B cell (primary cell): ENCODE results near the gene SMTNL2. TPM values are rescaled to one million over a fixed set of nuclear protein-coding genes. Genes with fewer than 3 reads are reported as not detected.
"Not testable (repeated sequence)": the region's sequence is repeated elsewhere in the genome, so short reads cannot be mapped to it uniquely, and the experiment has no call there.

Experiments
- ATAC-seq: fragments of 200-7000 bp; cut with Tn5 transposase; one replicate; pipeline ENCODE4 v1.10.0; 2021; ENCODE audit warnings: low read depth, mild to moderate bottlenecking, moderate number of reproducible peaks, moderate library complexity
- CTCF ChIA-PET: fragments of 350-600 bp; sonication (Branson Sonifier 250); formaldehyde crosslinking; loops from one replicate; lab custom pipeline; 2021; ENCODE audit warnings: antibody characterized with exemption, inconsistent platforms; lab: Charles Lee
- POLR2A ChIA-PET: fragments of 350-600 bp; sonication (Branson Sonifier 250); formaldehyde crosslinking; loops from one replicate; lab custom pipeline; 2021; ENCODE audit warnings: antibody characterized with exemption; lab: Charles Lee
- DNase-seq: peaks from one replicate; pipeline ENCODE4 v3.0.0; 2013
- H2AFZ ChIP-seq: 2 replicates; pipeline ENCODE4 v1.6.1; 2012; ENCODE audit warnings: mild to moderate bottlenecking, low read depth, low read length; ENCODE audit not compliant: insufficient read depth, poor library complexity, severe bottlenecking
- H3K27ac ChIP-seq, 2 donors: 1 replicate in 1 of 2; 2 replicates in 1 of 2; pipeline ENCODE4 v1.5.1; 2012 to 2013; ENCODE audit warnings: low read length in 2 of 2, mild to moderate bottlenecking in 2 of 2, moderate library complexity in 1 of 2
- H3K27me3 ChIP-seq, 4 experiments: fragments of 200-600 bp in 1 of 4; sonication (generic) in 1 of 4; replicated peaks in 1 of 4; 1 replicate in 2 of 4; 2 replicates in 2 of 4; pipeline versions ENCODE4 v1.6.1 to v1.7.0; 2013 to 2016; ENCODE audit warnings: low read length in 3 of 4, mild to moderate bottlenecking in 2 of 4, mixed read lengths in 1 of 4, moderate library complexity in 1 of 4; ENCODE audit not compliant: insufficient read depth in 4 of 4, control insufficient read depth in 3 of 4; ENCODE audit errors: control extremely low read depth in 1 of 4
- H3K36me3 ChIP-seq, 2 experiments: replicated peaks in 1 of 2; 1 replicate in 1 of 2; 2 replicates in 1 of 2; pipeline versions ENCODE4 v1.6.1 to v1.7.1; 2013; ENCODE audit warnings: low read length in 1 of 2; ENCODE audit not compliant: insufficient read depth in 2 of 2, control insufficient read depth in 1 of 2; ENCODE audit errors: control extremely low read depth in 1 of 2, extremely low read depth in 1 of 2
- H3K4me1 ChIP-seq, 2 donors: fragments of 200-600 bp in 1 of 2; sonication (generic) in 1 of 2; 1 replicate in 1 of 2; 2 replicates in 1 of 2; pipeline versions ENCODE4 v1.5.1 to v1.6.1; 2013 to 2017; ENCODE audit warnings: low read length in 2 of 2; ENCODE audit not compliant: control insufficient read depth in 2 of 2, insufficient read depth in 2 of 2
- H3K4me2 ChIP-seq: replicated peaks from 2 replicates; pipeline ENCODE3; 2012; ENCODE audit warnings: mild to moderate bottlenecking, low read depth, low read length; ENCODE audit not compliant: poor library complexity, severe bottlenecking
- H3K4me3 ChIP-seq, 5 experiments: fragments of 200-600 bp in 1 of 5; sonication (generic) in 1 of 5; 1 replicate in 3 of 5; 2 replicates in 2 of 5; pipeline versions ENCODE4 v1.5.1 to v1.7.0; 2011 to 2016; ENCODE audit warnings: low read length in 4 of 5, mild to moderate bottlenecking in 4 of 5, low read depth in 2 of 5, control low read depth in 1 of 5, moderate library complexity in 1 of 5; ENCODE audit not compliant: insufficient read depth in 1 of 5; ENCODE audit errors: control extremely low read depth in 1 of 5, extremely low read depth in 1 of 5
- H3K79me2 ChIP-seq: fragments of 200-600 bp; sonication (generic); one replicate; pipeline ENCODE4 v1.6.0; 2016; ENCODE audit warnings: low read length; ENCODE audit not compliant: control insufficient read depth, insufficient read depth
- H3K9ac ChIP-seq: fragments of 200-600 bp; sonication (generic); 2 replicates; pipeline ENCODE4 v1.6.1; 2017; ENCODE audit warnings: mild to moderate bottlenecking, low read length, moderate library complexity
- H3K9me3 ChIP-seq, 3 donors: one replicate each; pipeline versions ENCODE4 v1.6.1 to v1.7.1; 2013; ENCODE audit warnings: low read length in 2 of 3; ENCODE audit not compliant: control insufficient read depth in 2 of 3, insufficient read depth in 1 of 3; ENCODE audit errors: control extremely low read depth in 1 of 3
- H4K20me1 ChIP-seq: 2 replicates; pipeline ENCODE4 v1.6.0; 2012; ENCODE audit warnings: mild to moderate bottlenecking, low read length; ENCODE audit not compliant: insufficient read depth, control insufficient read depth, poor library complexity, severe bottlenecking
- H3K27ac Mint-ChIP-seq: one replicate; pipeline ENCODE4 v1.8.0; 2021; ENCODE audit warnings: mixed read lengths
- H3K27me3 Mint-ChIP-seq: one replicate; pipeline ENCODE4 v1.8.0; 2021; ENCODE audit warnings: mixed read lengths
- H3K4me1 Mint-ChIP-seq: one replicate; pipeline ENCODE4 v1.8.0; 2021; ENCODE audit warnings: mixed read lengths
- H3K4me3 Mint-ChIP-seq: one replicate; pipeline ENCODE4 v1.8.0; 2021; ENCODE audit warnings: mixed read lengths
- H3K9me3 Mint-ChIP-seq: one replicate; pipeline ENCODE4 v1.8.0; 2022; ENCODE audit warnings: mixed read lengths; ENCODE audit not compliant: insufficient read depth
- EZH2 ChIP-seq: IDR thresholded peaks from 2 replicates; pipeline ENCODE4 v1.6.1; 2012; ENCODE audit warnings: borderline replicate concordance, low read depth, mild to moderate bottlenecking, moderate library complexity, low read length; ENCODE audit not compliant: insufficient read depth, poor library complexity, severe bottlenecking
- WGBS: methylation state at CpG from one replicate; pipeline ENCODE4 v1.1.5; 2013; ENCODE audit warnings: missing lambda C conversion rate; ENCODE audit not compliant: insufficient coverage; 5-methylcytosine and 5-hydroxymethylcytosine counted together
- intact Hi-C: fragments of 100-400 bp; cut with micrococcal nuclease; formaldehyde crosslinking; loops from one replicate; pipeline ENCODE4 v1.10.0; 2022
- polyA plus RNA-seq: library from polyadenylated mRNA; depleted of rRNA; stranded (reverse); fragments of >200 nt; gene quantifications from 2 replicates; pipeline ENCODE4 v1.2.3, GENCODE V29; 2012
- total RNA-seq, 2 donors: library from RNA; stranded (reverse); fragments of 120-200 nt in 1 of 2; gene quantifications; 1 replicate in 1 of 2; 2 replicates in 1 of 2; pipeline versions ENCODE4 v1.2.3 to v1.2.4, GENCODE V29; 2013 to 2022
- TF ChIP-seq, protein P1 (sequence below): fragments of 200-600 bp; IDR thresholded peaks from one replicate; pipeline ENCODE4 v1.8.0; 2022; ENCODE audit warnings: antibody characterized with exemption, mild to moderate bottlenecking

Gene SMTNL2
- total and polyA plus RNA-seq, 2 donors (not counting 1 experiment from before 2014, with no cell fraction given): not detected

DNA sequence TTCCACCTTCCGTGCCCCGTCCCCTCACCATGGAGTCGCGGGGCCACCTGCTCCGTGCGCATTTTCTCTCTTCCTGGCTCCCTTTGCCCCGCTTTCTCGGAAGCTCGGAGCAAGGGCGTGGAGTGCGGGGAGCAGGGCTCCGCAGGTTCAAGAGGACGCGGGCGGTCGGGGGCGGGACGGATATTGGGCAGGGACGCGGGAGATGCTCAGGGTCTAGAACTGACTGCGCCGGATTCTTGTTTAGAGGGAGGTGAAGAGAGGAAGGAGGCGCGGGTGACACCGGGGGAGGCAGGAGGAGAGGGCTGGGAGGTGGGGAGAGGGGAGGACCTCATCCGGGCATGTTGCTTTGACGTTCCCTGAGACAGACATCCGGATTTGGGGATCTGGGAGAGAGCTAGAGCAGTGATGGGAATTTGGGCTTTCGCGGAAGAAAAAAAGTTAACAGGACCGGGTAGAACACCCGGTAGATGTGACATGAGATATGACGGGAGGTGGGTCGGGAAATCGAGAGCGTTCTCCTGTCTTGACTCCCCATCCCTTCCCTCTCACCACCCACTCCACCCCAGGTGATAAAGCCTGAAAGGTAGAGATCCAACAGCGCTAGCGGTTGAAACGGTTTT, 56.4 kb downstream of the SMTNL2 start:
- H3K9me3 Mint-ChIP-seq, POLR2A ChIA-PET: not testable (repeated sequence)
- 2% methylated on average over 10 of the region's 39 CpGs for WGBS

DNA sequence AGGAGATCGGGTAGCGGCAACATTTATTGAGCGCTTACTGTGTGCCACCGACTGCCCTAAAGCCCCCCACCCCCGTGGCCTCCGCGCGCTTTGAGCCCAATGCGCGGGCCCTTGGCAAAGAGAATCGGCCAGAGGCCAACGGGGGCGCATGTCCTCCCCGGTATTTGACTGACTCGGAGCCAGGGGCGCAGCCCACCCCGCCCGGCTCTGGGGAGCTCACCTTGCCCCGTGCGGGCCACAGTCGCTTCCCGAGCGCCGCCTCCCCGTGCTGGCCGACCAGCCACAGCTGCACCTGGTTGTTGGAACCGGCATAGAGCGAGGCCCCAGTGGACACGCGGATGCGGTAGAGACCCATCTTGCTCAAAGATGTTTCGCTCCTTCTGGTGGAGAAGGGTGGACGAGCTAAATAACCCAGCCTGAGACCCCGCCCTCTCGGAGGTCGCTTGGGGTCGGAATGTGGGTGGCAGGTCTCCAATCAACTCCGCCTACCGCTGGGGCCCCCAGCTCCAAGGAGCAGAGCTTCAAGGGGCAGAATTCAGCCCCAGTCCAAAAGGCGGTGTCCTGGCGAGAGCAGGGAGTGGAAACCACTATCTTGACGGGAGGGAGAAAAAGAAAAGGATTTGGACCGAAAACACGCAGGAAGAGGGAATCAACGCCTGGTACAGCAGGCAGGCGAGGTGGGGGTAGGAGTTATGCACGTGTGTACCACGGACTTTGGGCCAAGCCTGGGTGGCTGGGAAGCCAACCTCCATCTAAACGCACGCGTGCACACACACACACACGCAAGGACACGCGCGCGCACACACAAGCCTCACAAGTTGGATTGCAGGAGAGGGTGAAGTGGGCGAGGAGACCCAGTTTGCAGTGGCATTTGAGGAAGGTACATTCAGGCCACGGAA, 57.2 kb downstream of the SMTNL2 start, which contains the start of gene ALOX15:
ALOX15 (minus strand) TSS at position 382 of the 899 bp plus-strand sequence; CDS start at position 355, 27 bp downstream.
- H4K20me1 ChIP-seq: no peaks in the 10 kb centered on the region
- TF ChIP-seq EZH2: peak; percentile 46
- TF ChIP-seq, protein P1, sequence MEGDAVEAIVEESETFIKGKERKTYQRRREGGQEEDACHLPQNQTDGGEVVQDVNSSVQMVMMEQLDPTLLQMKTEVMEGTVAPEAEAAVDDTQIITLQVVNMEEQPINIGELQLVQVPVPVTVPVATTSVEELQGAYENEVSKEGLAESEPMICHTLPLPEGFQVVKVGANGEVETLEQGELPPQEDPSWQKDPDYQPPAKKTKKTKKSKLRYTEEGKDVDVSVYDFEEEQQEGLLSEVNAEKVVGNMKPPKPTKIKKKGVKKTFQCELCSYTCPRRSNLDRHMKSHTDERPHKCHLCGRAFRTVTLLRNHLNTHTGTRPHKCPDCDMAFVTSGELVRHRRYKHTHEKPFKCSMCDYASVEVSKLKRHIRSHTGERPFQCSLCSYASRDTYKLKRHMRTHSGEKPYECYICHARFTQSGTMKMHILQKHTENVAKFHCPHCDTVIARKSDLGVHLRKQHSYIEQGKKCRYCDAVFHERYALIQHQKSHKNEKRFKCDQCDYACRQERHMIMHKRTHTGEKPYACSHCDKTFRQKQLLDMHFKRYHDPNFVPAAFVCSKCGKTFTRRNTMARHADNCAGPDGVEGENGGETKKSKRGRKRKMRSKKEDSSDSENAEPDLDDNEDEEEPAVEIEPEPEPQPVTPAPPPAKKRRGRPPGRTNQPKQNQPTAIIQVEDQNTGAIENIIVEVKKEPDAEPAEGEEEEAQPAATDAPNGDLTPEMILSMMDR: no peak
- peak; percentile 38 for DNase-seq
- H3K9ac ChIP-seq: no peak within 1 kb of the TSS
- H3K4me3 ChIP-seq: no peak within 1 kb of the TSS
- H3K4me1 ChIP-seq: peaks cover 28 to 32% of the 10 kb centered on the region in 2 donors
- CTCF ChIA-PET: no interaction called here
- no peak within 1 kb of the TSS for H3K27ac ChIP-seq
- no peaks in the 10 kb centered on the region for H3K79me2 ChIP-seq
- H3K36me3 ChIP-seq: no peaks in the 10 kb centered on the region
- intact Hi-C loops: no loop called here
- Mint-ChIP-seq H3K4me1 (peaks cover 27% of the 10 kb centered on the region), H3K9me3 (no peaks in the 10 kb centered on the region), H3K4me3 (no peak within 1 kb of the TSS), H3K27ac (peak within 1 kb of the TSS; percentile 11), H3K27me3 (peaks cover 50% of the 10 kb centered on the region)
- ATAC-seq: no peak
- H2AFZ ChIP-seq: no peak within 1 kb of the TSS
- WGBS: 13% methylated on average over 57 of the region's 58 CpGs
- H3K4me2 ChIP-seq: peak within 1 kb of the TSS; percentile 38
- H3K9me3 ChIP-seq: peaks cover 0 to 21% (median 0%) of the 10 kb centered on the region in 3 donors
- H3K27me3 ChIP-seq: peaks cover 0 to 54% (median 19%) of the 10 kb centered on the region in 4 experiments
- POLR2A ChIA-PET: no interaction called here

More for the DNA sequence above, 56.4 kb downstream of the SMTNL2 start:
- H3K4me2 ChIP-seq, H4K20me1 ChIP-seq, ATAC-seq, H3K4me3 Mint-ChIP-seq, H3K4me3 ChIP-seq, H3K27ac ChIP-seq, H2AFZ ChIP-seq, H3K79me2 ChIP-seq, DNase-seq, H3K36me3 ChIP-seq, H3K27ac Mint-ChIP-seq, CTCF ChIA-PET, intact Hi-C loops, H3K9ac ChIP-seq: not testable (repeated sequence)
- Mint-ChIP-seq H3K4me1 (peaks cover 35% of the 10 kb centered on the region), H3K27me3 (peaks cover 47% of the 10 kb centered on the region)
- Histone ChIP-seq H3K27me3 (peaks cover 0 to 54% (median 18%) of the 10 kb centered on the region in 4 experiments), H3K9me3 (peaks cover 0 to 14% (median 0%) of the 10 kb centered on the region in 3 donors), H3K4me1 (peaks cover 37 to 41% of the 10 kb centered on the region in 2 donors)
